K562 (cell line): ENCODE data around the gene COL11A2. TPM values are rescaled to one million over a fixed set of nuclear protein-coding genes. Genes with fewer than 3 reads are reported as not detected.

Experiments
- DNMT1 ChIP-seq: fragments of 450-650 bp; IDR thresholded peaks from 2 replicates; pipeline ENCODE4 v1.6.1; 2016; ENCODE audit warnings: antibody characterized with exemption, mild to moderate bottlenecking
- E2F8 ChIP-seq: fragments of 450-650 bp; IDR thresholded peaks from 2 replicates; pipeline ENCODE4 v1.7.1; 2018; ENCODE audit warnings: mild to moderate bottlenecking, low read depth; ENCODE audit not compliant: partially characterized antibody
- ELF2 ChIP-seq: fragments of 250-450 bp; sonication (Bioruptor Pico); IDR thresholded peaks from 2 replicates; pipeline ENCODE4 v1.5.0; 2021; ENCODE audit warnings: mild to moderate bottlenecking
- FOXJ2 ChIP-seq: fragments of 200-800 bp; sonication (Bioruptor generic); IDR thresholded peaks from 2 replicates; pipeline ENCODE4 v1.6.1; 2016; ENCODE audit warnings: missing genetic modification characterization, missing compliant biosample characterization
- GTF3C2 ChIP-seq: IDR thresholded peaks from 3 replicates; pipeline ENCODE4 v1.6.1; 2011; ENCODE audit warnings: borderline replicate concordance, mild to moderate bottlenecking, moderate library complexity; ENCODE audit not compliant: insufficient read length; ENCODE audit errors: extremely low read depth
- KDM5B ChIP-seq: fragments of 200-600 bp; sonication (generic); IDR thresholded peaks from 2 replicates; pipeline ENCODE4 v1.6.1; 2012; ENCODE audit warnings: low read depth, mild to moderate bottlenecking, moderate library complexity, low read length, control low read depth, inconsistent platforms; ENCODE audit not compliant: insufficient replicate concordance
- PBX2 ChIP-seq, 2 experiments: IDR thresholded peaks in 1 of 2; conservative IDR thresholded peaks in 1 of 2; 2 replicates each; pipeline ENCODE4 v1.6.1; 2016; ENCODE audit warnings: low read depth in 2 of 2, mild to moderate bottlenecking in 1 of 2, missing compliant biosample characterization in 1 of 2, missing genetic modification characterization in 1 of 2, moderate library complexity in 1 of 2
- PML ChIP-seq: IDR thresholded peaks from 2 replicates; pipeline ENCODE4 v1.6.1; 2012; ENCODE audit warnings: low read length, inconsistent platforms
- POLR3A ChIP-seq: IDR thresholded peaks from 2 replicates; pipeline ENCODE4 v1.6.1; 2011; ENCODE audit warnings: borderline replicate concordance, mild to moderate bottlenecking, moderate library complexity; ENCODE audit not compliant: insufficient read length, insufficient read depth; ENCODE audit errors: extremely low read depth
- THAP12 ChIP-seq: fragments of 250-450 bp; sonication (Bioruptor Pico); IDR thresholded peaks from 2 replicates; pipeline ENCODE4 v1.9.0; 2021; ENCODE audit warnings: mild to moderate bottlenecking, inconsistent platforms
- ZNF280B ChIP-seq: fragments of 250-450 bp; sonication (Bioruptor Pico); IDR thresholded peaks from 2 replicates; pipeline ENCODE4 v1.5.1; 2021; ENCODE audit warnings: mild to moderate bottlenecking
- ZNF77 ChIP-seq: fragments of 250-450 bp; sonication (Bioruptor Pico); IDR thresholded peaks from 2 replicates; pipeline ENCODE4 v1.5.0; 2020
- polyA plus RNA-seq, 8 experiments: library from polyadenylated mRNA; depleted of rRNA in 4 of 8; stranded (reverse) in 5 of 8; unstranded in 3 of 8; fragments of >200 nt; fragmentation: Nextera tagmentation in 2 of 8; fragmentation: Illumina TruSeq in 1 of 8; extraction: Ambion mirVana in 2 of 8; extraction: Trizol in 1 of 8; gene quantifications; 2 replicates each; pipeline versions ENCODE4 v1.2.1 to v1.2.3, GENCODE V29; 2011 to 2014; ENCODE audit warnings: inconsistent platforms in 1 of 8, missing spikeins in 1 of 8
- total RNA-seq, 7 experiments: library from RNA; depleted of rRNA in 6 of 7; stranded (reverse); fragments of >200 nt in 6 of 7; fragmentation: Illumina TruSeq in 2 of 7; extraction: Trizol in 2 of 7; gene quantifications; 2 replicates each; pipeline versions ENCODE4 v1.2.1 to v1.2.3, GENCODE V29; 2011 to 2021; ENCODE audit warnings: low replicate concordance in 1 of 7

The COL11A2 gene
- total and polyA plus RNA-seq, 9 of the 15 experiments (the other 6 are each of a cell fraction or from before 2014, with no cell fraction given): 0.04 to 0.35 (median 0.09) TPM; not detected in 1

GRCh38 chr6:33208091-33208967 is 16.1 kb upstream of the COL11A2 start, which contains the start of gene RING1 (continued):
- TF ChIP-seq POLR3A (no peak), DNMT1 (no peak), KDM5B (peak; percentile 86), ZNF280B (CRISPR knock-in tag) (no peak), THAP12 (CRISPR knock-in tag) (peak; percentile 95), ZNF77 (CRISPR knock-in tag) (no peak), FOXJ2 (tag) (no peak), ELF2 (CRISPR knock-in tag) (peak; percentile 39; the same call in 1 of the 2 replicates), PML (peak; percentile 82; the same call in 1 of the 2 replicates), E2F8 (peak; percentile 95), PBX2 (CRISPR knock-in tag; IDR thresholded peaks at IDR 0.05; ENCODE audit: low read depth) (no peak), PBX2 (tag; conservative IDR thresholded peaks at IDR 0.05; ENCODE audit: low read depth) (no peak), GTF3C2 (no peak)
